AG08395 (cell line): Measurements from ENCODE around the gene HSPG2.

Experiments
- DNase-seq: peaks from one replicate; pipeline ENCODE4 v3.0.0; 2012; ENCODE audit warnings: mixed read lengths, low spot score

Gene HSPG2

DNA sequence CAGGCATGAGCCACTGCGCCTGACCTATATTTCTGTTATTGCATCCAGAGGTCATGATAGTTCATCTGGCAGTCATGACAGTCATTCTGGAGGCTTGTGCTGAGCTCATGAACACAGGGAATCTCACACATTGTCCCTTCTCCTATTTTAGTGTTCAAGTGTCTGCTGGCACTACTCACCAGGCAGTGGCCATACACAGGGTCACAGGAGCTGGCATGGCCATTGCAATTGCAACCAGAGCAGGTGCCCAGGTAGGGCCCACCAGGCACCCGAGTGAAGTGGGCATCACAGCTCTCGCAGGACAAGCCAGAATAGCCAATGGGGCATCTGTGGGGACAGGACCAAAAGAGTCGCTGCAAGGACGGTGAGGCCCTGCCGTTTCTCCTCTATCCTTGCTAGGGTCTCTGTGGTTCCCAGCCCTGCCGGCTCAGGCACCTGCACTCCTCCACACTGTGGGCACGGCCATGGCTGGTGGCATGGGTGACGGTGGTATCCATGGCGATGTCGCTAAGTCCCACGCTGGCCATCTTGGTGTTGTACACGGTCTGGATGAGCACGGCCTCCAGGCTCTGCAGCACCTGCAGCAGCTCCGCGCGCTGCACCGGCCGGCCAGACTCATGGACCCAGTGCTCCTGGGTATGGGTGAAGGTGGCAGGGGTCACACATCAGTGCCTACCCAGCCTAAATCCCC, 57.0 kb downstream of the HSPG2 start:
- no peak for DNase-seq

DNA sequence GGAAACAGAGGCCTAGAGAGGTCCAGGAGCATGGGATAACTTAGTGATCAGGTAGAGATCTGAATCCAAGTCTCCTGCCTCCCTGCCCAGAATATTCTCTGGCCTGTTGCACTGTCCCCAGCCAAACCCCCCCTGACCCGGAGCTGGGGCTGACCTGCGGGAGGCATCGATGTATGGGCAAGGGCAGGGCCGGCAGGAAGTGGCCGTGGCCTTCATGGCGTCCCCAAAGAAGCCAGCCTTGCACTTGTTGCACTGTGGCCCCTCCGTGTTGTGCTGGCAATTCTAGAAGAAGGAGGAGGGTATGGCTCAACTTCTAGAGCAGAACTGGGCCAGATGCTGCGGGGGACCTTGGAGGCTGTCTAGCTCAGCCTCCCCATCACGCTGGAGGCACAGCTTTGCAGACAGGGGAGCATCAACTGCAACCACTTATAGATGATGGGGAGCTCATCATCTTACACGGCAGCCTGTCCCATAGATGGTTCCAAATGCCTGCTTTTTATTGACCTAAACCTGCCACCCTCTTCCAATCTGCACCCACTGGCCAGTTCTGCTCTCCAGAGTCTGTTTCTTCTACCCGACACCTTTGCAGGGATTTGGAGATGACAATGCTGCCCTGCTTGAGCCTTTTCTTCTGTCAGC, 58.2 kb downstream of the HSPG2 start:
- DNase-seq = no peak

DNA sequence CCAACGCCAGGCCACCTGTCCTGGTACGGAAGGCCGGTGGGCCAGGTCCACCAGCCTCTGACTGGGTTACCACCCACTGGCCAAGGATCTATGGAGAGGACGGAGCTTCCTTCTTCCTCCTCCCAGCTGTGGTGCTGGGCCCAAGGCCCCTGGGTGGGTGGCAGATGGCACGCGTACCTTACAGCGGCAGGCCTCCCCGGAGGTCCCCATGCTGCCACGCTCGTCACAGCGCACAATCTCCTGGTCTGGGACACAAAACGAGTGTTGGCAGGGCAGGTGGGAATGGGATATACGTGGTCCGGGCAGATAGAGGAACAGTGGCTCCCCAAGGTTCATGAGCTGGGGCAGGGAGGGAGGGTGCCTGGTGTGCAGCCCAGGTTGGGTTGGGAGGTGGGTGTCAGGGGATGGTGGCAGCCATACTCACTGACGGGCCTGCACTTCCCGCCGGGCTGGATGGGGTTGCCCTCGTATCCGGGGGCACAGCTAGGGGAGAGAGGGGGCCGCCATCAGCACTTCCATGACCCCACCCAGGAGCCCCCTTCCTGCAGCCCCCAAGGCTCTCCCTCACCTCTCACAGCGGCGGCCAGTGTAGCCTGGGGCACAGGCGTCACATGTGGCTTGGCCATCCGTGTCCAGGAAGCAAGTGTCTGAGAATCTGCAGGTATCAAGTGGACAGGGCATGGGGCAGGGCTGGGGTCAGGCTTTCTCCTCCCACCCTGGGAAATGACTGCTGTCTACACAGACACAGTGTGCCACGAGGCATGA, 58.9 kb downstream of the HSPG2 start:
- DNase-seq = no peak

DNA sequence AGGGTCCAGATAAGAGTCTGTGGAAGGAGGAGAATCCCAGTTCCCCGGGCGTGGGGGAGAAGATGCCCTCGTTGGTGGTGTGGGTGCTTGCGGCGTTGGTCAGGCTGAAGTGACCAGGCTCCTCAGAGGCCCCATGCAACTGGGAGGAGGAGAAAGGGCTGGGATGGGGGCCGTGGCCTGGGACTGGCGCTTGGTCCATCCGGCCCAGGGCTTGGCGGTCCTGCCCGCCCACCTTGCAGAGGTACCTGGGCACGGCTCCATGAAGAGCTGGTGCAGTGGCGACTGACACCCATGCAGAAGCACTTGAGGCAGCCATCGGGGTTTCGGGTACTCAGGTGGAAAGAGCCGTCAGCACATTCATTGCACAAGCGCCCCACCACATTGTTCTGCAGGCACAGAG, 60.8 kb downstream of the HSPG2 start:
- no peak for DNase-seq

DNA sequence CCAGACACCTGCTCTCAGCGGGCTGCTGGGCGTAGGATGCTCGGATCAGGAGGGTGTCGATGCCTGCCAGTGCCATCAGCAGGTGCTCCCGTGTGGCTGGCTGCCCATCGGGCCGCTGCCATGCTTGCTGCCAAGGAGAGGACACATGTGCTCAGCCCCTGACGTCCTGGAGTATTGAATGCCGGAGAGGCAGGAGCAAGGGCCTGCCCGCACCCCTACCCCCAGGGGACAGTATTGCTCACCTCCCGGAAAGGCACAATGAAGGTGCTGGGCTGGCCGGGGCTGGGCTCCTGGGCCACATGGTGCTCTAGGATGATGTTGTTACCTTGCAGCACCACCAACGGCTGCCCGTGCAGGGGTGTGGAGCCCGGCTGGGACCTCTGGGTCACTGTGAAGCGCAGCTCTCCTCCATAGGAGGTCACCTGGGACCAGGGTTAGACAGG, 61.5 kb downstream of the HSPG2 start:
- DNase-seq = no peak

DNA sequence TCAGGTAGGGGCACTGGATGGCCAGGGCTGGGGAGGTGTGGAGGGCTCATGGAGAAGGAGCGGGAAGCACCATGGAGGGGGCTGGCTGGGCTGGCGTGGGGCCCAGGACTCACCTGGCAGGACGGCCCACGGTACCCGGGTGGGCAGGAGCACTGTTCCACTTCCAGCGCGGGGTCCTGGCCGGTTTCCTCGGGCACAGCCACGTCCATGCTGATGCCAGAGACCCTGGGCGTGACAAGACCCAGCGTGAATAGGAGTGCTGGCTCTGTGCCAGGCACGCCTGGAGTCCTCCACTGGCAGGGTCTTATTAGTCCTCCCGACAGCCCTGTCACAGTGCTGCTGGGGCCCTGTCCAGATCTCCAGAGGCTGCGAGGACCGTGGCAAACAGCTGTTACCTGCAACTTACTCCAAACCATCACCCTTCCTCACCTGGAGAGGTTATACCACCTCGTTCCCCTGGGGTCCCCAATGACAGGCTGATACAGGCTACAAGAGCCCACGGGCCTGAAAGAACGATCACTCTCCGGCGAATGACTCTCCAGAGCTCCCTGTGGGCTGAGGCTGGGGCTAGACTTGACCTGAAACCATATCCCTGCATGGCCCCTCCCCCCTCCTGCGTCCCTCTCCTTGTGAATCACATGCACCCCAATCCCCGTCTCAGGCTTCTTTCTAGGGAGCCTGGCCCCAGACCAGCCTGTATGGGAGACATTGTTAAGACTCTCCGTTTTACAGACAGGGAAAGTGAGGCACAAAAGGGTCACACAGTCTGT, 62.1 kb downstream of the HSPG2 start:
- DNase-seq = no peak

DNA sequence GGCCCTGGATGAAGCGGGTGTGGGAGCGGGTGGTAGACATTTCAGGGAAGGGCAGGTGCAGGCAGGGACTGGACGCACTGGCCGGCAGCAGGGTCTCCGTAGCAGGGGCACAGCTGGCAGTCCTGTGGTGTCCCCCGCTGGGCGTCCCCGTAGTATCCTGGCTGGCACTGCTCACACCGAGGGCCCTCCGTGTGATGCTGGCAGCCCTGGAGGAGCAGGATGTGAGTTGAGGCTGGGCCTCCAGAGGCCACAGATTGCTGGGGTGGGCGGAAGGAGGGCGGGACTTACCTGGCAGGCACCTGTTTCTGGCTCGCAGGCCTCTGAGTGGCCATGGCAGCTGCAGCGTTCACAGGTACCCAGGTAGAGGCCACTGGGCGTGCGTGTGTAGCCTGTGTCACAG, 62.8 kb downstream of the HSPG2 start:
- no peak for DNase-seq

DNA sequence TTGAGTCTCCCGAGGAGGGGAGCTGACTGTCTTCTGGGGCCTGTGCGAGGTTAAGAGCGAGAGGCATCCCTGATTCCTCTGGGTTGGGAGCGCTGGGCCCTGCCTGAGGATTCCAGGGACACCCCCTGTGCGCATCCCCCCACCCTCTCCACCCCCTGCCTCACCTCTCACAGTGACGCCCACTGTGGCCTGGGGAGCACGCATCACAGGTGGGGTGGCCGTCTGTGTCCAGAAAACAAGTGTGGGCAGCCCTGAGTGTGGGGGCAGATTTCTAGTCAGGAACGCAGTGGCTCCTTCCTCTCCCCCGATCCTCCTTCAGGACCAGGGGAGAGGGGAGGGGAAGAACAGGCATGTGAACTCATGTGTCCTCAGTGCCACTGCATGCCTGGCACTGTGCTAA, 63.3 kb downstream of the HSPG2 start:
- DNase-seq = no peak

DNA sequence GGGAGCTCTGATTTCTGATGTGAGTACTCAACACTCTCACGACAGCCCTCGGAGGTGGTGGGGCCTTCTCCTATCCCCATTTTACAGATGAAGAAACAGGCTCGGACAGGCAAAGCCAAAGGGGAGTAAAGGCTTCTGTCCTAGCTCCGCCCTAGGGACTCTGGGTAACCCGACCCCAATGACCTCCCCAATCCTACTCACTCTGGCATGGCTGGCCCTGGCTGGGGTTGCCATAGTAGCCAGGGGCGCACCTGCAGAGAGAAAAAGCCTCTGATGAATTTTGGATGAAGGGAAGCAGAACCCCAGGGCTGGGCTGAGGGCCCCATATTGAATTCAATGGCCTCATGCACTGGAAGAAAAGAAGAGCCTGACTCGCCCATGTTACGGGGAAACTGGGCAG, 63.9 kb downstream of the HSPG2 start:
- no peak for DNase-seq

DNA sequence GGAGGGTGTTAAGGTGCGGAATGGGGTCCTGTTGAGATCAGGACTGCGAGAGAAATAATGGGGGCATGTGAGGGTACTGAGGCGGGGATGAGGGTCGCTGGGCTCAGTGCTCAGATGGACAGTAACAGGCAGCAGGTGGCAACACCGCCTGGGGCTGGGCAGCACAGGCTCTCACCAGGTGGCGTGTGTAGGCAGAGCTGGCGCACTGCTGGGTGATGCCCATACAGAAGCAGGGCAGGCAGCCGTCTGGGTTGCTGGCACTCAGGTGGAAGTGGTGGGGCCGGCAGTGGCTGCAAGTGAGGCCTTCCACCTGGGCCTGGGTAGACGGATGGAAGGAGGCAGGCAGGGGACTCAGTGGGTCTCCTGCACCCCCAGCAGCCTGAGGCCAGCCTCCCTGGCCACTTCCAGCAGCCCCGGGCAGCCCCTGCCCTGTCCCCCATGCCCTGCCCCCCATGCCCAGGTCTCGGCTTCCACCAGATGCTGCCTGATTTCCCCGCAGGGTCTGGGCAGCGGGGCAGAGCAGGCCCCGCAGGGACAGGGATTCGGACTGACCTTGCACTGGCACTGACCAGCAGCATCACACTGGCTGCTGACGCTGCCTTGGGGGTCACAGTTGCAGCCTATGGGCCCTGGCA, 64.5 kb downstream of the HSPG2 start:
- no peak for DNase-seq

DNA sequence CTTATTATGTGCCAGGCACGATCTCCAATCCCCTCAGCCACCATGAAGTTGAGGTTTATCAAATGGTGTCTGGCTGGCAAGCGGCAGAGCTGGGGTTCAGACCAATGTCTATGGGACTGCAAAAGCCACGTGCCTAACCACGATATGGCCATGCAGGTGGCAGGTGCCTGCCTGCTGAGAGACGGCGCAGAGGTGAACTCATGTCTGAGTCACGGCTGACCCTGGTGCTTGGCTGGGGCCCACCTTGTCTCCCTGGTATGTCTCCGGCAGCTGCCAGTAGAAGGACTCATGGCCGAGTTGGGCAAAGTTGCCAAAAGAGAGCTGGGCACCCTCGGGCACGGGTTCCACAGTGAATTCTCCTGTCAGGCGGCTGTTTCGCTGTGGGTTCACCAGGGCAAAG, 65.2 kb downstream of the HSPG2 start:
- DNase-seq = no peak

DNA sequence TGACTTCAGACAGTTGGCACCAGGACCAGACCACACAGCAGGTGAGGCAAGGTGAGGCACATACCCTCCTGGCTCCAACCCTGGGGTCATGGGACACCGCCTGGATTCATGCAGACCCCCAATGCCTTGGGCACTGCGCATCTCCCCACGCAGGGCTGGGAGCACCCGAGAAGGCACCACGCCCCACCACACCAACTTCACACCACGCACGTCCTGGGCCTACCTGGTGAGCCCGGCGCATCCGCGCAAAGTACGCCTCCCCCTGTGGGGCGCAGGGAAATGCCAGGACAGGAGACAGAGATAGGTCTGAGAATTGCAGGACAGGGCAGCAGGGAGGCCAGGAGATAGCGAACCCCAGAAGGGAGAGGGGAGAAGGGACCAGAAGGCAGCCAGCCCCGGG, 66.5 kb downstream of the HSPG2 start:
- no peak for DNase-seq

DNA sequence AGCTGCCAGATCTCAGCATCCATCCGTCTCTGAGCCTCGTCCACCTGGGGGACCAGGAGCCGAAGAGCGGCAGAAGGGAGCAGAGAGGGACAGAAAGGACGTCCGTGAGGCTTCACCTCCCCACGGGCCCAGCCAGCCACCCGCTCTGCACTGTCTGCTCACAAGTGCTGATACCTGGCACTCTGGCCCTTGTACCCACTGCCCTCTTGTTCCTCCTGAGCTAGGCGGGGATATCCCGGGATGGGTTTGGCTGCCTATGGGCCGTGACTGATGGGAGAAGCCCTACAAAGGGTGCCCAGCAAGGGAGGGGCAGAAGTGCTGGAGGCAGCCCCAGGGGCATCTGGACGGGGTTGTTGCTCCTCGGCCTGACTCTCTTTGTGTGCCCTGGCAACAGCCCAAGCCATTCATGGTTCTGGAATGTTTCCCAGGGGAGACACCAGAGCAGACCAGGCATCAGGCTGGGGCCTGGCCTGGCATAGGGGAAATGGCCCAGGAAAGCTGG, 67.4 kb downstream of the HSPG2 start:
- DNase-seq = peak; percentile 98

DNA sequence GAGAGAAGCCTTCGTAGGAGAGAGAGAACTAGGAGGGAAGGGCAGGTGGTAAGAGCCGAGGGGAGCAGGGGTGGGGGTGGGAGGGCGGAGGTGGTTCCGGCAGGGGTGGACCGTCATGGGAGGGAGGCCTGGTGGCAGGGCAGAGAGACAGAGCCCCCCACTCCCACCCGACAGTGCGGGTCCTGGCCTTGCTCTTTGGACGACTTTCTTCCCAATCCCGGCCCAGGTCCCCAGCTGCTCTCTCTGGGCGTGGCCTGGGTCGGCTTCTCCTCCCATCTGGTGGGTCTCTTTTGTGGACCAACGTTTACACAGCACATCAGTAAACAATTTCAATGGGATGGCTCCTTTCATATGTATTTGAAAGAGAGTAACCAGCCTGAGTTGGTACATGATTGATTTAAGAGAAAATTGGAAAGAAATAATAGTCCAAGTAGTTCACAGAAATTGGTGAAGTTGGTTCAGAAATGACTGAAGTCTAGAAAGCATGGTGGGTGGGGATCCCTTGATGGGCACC, 68.1 kb downstream of the HSPG2 start:
- no peak for DNase-seq

DNA sequence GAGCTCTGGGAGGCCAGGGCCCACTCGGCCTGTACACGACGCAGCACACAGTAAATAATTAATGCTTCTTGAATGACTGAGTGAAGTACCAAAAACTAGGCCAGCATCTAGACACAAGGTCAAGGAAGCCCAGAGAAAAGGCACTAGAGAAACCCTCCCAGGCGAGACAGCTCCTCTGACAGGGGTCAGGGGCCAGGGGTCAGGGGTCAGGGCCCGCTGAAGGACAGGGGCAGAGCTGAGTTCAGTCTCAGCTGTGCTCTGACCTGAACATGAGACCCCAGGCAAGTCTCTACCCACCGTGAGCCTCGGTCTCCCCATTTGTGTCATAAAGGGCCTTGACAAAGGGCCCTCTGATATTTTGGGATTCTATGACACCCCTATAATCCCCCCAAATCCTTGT, 68.6 kb downstream of the HSPG2 start:
- no peak for DNase-seq

DNA sequence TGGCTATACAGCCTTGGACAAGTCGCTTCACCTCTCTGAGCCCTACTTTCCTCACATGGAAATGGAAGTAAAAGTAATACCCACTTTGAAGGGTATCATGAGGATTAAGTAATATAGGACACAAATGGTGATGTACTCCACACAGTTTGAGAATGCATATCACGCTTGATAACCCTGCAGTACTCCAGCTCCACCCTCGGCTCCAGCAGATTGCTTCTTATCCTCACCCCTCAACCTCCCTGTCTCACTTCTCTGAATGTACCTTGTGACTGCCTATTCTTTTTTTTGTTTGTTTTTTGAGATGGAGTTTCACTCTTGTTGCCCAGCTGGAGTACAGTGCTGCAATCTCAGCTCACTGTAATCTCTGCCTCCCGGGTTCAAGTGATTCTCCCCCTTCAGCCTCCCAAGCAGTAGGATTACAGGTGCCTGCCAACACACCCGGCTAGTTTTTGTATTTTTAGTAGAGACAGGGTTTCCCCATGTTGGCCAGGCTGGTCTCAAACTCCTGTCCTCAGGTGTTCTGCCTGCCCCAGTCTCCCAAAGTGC, 69.6 kb downstream of the HSPG2 start:
- DNase-seq = no peak

DNA sequence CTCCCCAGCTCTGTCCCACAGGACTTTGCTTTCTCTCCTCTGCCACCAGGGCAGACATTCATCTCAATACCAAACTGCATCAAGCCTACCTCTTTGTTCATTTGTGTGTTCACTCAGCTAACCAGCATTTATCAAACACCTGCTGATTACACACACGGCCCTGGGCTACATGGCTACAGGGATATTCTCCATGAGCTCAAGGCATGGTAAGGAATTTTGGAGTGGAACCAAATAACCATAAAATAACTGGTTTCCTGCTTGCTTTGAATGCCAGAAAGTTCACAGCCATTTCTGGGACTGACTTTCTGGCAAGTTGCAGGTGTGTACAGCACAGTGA, 70.4 kb downstream of the HSPG2 start:
- no peak for DNase-seq

DNA sequence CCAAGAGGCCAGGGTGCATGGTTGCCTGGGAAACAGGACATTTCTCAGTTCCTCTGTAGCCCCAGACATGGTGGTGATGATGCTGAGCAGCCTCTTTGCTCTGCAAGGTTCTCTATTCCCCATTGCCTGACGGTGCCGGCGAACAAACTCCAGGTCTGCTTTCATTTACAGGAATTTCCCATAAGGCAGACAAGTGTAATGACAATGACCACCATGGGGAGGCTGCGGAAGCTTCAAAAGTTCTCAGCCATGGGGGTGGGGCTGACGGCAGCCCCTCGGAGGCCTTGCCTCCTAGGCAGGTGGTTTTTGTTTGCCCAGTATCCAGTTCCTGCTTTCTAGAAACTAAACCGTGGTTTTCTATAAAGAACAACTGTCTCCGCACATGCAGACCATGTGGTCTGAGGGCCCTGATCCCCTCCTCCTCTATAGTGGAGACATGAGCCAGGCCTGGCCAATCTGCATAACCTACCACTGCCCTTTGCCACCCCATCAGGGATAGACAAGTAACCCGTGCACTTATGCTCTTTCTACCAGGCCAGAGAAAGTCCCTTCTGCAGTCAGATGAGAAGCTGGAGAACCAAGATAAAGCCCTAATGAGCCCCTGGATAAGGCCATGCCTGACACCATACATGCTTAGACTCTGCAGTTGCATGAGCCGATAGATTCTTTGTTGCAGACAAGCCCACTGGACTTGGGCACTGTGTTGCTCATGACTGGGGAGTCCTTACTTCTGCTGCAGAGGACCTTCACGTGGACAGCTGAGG, 71.0 kb downstream of the HSPG2 start:
- DNase-seq = no peak

DNA sequence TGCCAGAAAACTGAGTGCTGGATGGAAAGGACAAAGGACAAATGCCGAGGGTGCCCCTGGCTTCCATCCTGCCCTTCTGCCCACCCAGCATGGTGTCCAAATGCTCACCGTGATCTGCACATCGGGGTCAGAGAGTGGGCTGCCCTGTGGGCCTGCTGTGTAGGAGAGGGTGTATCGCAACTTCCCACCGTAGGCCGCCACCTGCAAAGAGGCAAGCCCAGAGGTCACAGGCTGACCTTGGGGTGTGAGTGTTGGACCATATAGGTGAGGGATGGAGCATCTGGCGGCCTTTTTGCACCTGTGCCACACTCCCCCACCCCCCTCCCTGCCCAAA, 71.5 kb downstream of the HSPG2 start:
- no peak for DNase-seq

DNA sequence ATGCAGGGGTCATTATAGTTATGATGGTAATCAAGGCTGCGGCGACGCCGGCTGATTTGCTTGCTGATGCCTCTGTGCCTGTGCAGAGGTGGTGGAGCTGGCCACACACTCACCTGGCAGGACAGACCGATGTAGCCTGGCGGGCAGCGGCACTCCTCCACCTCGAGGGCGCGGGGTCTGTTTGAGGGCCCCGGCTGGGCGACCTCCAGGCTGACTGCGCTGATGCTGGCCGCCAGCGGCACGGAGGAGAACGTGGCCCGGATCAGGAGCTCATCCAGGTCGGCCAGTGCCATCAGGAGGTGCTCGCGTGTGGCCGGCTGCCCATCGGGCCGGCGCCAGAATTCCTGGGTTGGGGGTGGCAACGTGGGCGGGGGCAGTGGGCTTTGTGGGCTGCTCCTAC, 72.4 kb downstream of the HSPG2 start:
- DNase-seq = no peak

DNA sequence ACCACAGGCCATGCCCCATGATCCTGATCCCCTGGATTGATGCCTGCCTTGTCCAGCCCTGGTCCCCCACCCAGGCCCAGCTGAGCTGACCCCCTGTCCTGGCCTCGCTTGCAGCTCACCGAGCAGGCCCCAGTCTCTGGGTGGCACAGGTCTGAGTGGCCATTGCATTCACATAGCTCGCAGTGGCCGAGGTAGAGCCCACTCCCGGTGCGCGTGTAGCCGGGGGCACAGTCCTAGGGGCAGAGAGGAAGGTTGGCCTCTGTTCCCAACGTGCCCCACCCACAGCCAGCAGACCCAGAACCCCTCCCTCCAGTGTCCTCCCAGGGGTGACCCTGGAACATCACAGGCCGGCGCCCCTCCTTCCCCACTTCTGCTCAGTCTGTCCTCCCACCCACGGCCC, 73.1 kb downstream of the HSPG2 start:
- no peak for DNase-seq
